GM23338 (cell line): Measurements from ENCODE around the gene PDE4B. TPM values are rescaled to one million over a fixed set of nuclear protein-coding genes. Genes with fewer than 3 reads are reported as not detected.

ENCODE experiments used
- ATAC-seq: fragments of 200-7000 bp; cut with Tn5 transposase; 3 replicates; pipeline ENCODE4 v1.9.1; 2020
- DNase-seq: peaks from one replicate; pipeline ENCODE4 v3.0.0-alpha.2; 2015; ENCODE audit warnings: low spot score
- H2AFZ ChIP-seq: fragments of 200-600 bp; sonication (generic); 2 replicates; pipeline ENCODE4 v1.8.0; 2016; ENCODE audit warnings: antibody characterized with exemption, mild to moderate bottlenecking, moderate library complexity
- H3F3A ChIP-seq: fragments of 200-600 bp; sonication (generic); replicated peaks from 2 replicates; pipeline ENCODE4 v1.8.0; 2017; ENCODE audit warnings: antibody characterized with exemption, mixed run types, low read depth
- H3K27ac ChIP-seq: fragments of 200-600 bp; sonication (generic); 2 replicates; pipeline ENCODE4 v1.6.1; 2016; ENCODE audit warnings: low read depth
- H3K27me3 ChIP-seq: fragments of 200-600 bp; sonication (generic); 2 replicates; pipeline ENCODE4 v1.8.0; 2016; ENCODE audit warnings: mild to moderate bottlenecking, mixed run types, moderate library complexity; ENCODE audit not compliant: insufficient read depth
- H3K36me3 ChIP-seq: fragments of 200-600 bp; sonication (generic); 2 replicates; pipeline ENCODE4 v1.8.0; 2016; ENCODE audit warnings: mild to moderate bottlenecking; ENCODE audit not compliant: insufficient read depth
- H3K4me1 ChIP-seq: fragments of 200-600 bp; sonication (generic); 2 replicates; pipeline ENCODE4 v1.8.0; 2016; ENCODE audit warnings: mild to moderate bottlenecking, moderate library complexity; ENCODE audit not compliant: insufficient read depth
- H3K4me2 ChIP-seq: fragments of 200-600 bp; sonication (generic); 2 replicates; pipeline ENCODE4 v1.7.1; 2017; ENCODE audit warnings: mixed run types
- H3K4me3 ChIP-seq: fragments of 200-600 bp; sonication (generic); 2 replicates; pipeline ENCODE4 v1.6.1; 2016; ENCODE audit warnings: mixed run types
- H3K79me2 ChIP-seq: fragments of 200-600 bp; sonication (generic); replicated peaks from 2 replicates; pipeline ENCODE4 v1.8.0; 2017; ENCODE audit warnings: mild to moderate bottlenecking; ENCODE audit not compliant: insufficient read depth
- H3K9me2 ChIP-seq: fragments of 200-600 bp; sonication (generic); 2 replicates; pipeline ENCODE4 v1.8.0; 2017; ENCODE audit not compliant: insufficient read depth
- H4K20me1 ChIP-seq: fragments of 200-600 bp; sonication (generic); replicated peaks from 2 replicates; pipeline ENCODE4 v1.8.0; 2017; ENCODE audit warnings: mild to moderate bottlenecking; ENCODE audit not compliant: insufficient read depth
- H3K27ac Mint-ChIP-seq: 2 replicates; pipeline ENCODE4 v1.8.0; 2020; ENCODE audit warnings: inconsistent platforms, mild to moderate bottlenecking, moderate library complexity, mixed read lengths
- H3K27me3 Mint-ChIP-seq: 3 replicates; pipeline ENCODE4 v1.8.0; 2022; ENCODE audit warnings: low read depth, mild to moderate bottlenecking, moderate library complexity, mixed read lengths, inconsistent platforms; ENCODE audit not compliant: insufficient read depth, poor library complexity
- H3K36me3 Mint-ChIP-seq: 3 replicates; pipeline ENCODE4 v1.8.0; 2021; ENCODE audit warnings: low read depth, mild to moderate bottlenecking, inconsistent platforms, moderate library complexity, mixed read lengths
- H3K4me1 Mint-ChIP-seq: 3 replicates; pipeline ENCODE4 v1.8.0; 2020; ENCODE audit warnings: mild to moderate bottlenecking, inconsistent platforms, mixed read lengths
- H3K4me3 Mint-ChIP-seq: 3 replicates; pipeline ENCODE4 v1.8.0; 2021; ENCODE audit warnings: moderate library complexity, mild to moderate bottlenecking, inconsistent platforms, mixed read lengths
- H3K9me3 Mint-ChIP-seq: 3 replicates; pipeline ENCODE4 v1.8.0; 2020; ENCODE audit warnings: moderate library complexity, mild to moderate bottlenecking, inconsistent platforms, mixed read lengths
- CREB1 ChIP-seq: fragments of 250-450 bp; sonication (Bioruptor Pico); IDR thresholded peaks from 2 replicates; pipeline ENCODE4 v1.5.0; 2020; ENCODE audit warnings: low read depth, mild to moderate bottlenecking, moderate library complexity
- CTCF ChIP-seq, 2 experiments: fragments of 200-600 bp in 1 of 2; sonication (generic) in 1 of 2; conservative IDR thresholded peaks; 2 replicates each; pipeline versions ENCODE4 v1.5.1 to v1.6.1; 2016 to 2017; ENCODE audit warnings: antibody characterized with exemption in 2 of 2, low read depth in 2 of 2, mild to moderate bottlenecking in 2 of 2, moderate library complexity in 1 of 2
- JUNB ChIP-seq: IDR thresholded peaks from one replicate; pipeline ENCODE4 v1.6.1; 2016; ENCODE audit warnings: antibody characterized with exemption; ENCODE audit not compliant: unreplicated experiment
- POLR2AphosphoS5 ChIP-seq: IDR thresholded peaks from 2 replicates; pipeline ENCODE4 v1.6.1; 2016; ENCODE audit warnings: antibody characterized with exemption, low read depth
- REST ChIP-seq: IDR thresholded peaks from one replicate; pipeline ENCODE4 v1.6.1; 2018; ENCODE audit warnings: antibody characterized with exemption; ENCODE audit not compliant: unreplicated experiment
- STAT1 ChIP-seq: IDR thresholded peaks from one replicate; pipeline ENCODE4 v1.6.1; 2016; ENCODE audit warnings: antibody characterized with exemption; ENCODE audit not compliant: unreplicated experiment
- ZNF114 ChIP-seq: fragments of 250-450 bp; sonication (Bioruptor Pico); IDR thresholded peaks from 2 replicates; pipeline ENCODE4 v1.5.0; 2020; ENCODE audit warnings: mild to moderate bottlenecking, moderate library complexity
- ZNF331 ChIP-seq: fragments of 250-450 bp; sonication (Bioruptor Pico); IDR thresholded peaks from 2 replicates; pipeline ENCODE4 v1.5.0; 2020; ENCODE audit warnings: low read depth, mild to moderate bottlenecking, moderate library complexity
- ZNF462 ChIP-seq: fragments of 250-450 bp; sonication (Bioruptor Pico); IDR thresholded peaks from 2 replicates; pipeline ENCODE4 v1.5.0; 2020; ENCODE audit warnings: mild to moderate bottlenecking, moderate library complexity
- polyA plus RNA-seq: library from polyadenylated mRNA; unstranded; fragments of >200 nt; fragmentation: Nextera tagmentation; extraction: Ambion mirVana; gene quantifications from 2 replicates; pipeline ENCODE4 v1.2.1, GENCODE V29; 2016
- total RNA-seq: library from RNA; depleted of rRNA; stranded (reverse); fragments of >200 nt; shearing (Covaris generic); gene quantifications from 2 replicates; pipeline ENCODE4 v1.2.3, GENCODE V29; 2014

Gene PDE4B
- total and polyA plus RNA-seq, 2 experiments from 2014 or later = 14.0 to 25.6 TPM

GRCh38 chr1:65938506-65938905 lies 145.8 kb downstream of the PDE4B start:
- Mint-ChIP-seq H3K9me3 (no peaks in the 10 kb centered on the region), H3K36me3 (no peaks in the 10 kb centered on the region), H3K4me1 (no peaks in the 10 kb centered on the region), H3K27ac (no peak overlapping the region), H3K4me3 (no peak overlapping the region), H3K27me3 (peaks cover 2% of the 10 kb centered on the region)
- Histone ChIP-seq H3K36me3 (no peaks in the 10 kb centered on the region), H4K20me1 (no peaks in the 10 kb centered on the region), H3K27ac (no peak overlapping the region), H3K79me2 (no peaks in the 10 kb centered on the region), H3F3A (no peaks in the 10 kb centered on the region), H3K27me3 (no peaks in the 10 kb centered on the region), H3K4me2 (no peak overlapping the region), H2AFZ (no peak overlapping the region), H3K9me2 (no peaks in the 10 kb centered on the region), H3K4me1 (no peaks in the 10 kb centered on the region), H3K4me3 (no peak overlapping the region)
- DNase-seq (no peak), ATAC-seq (no peak)
- TF ChIP-seq ZNF331 (CRISPR knock-in tag) = no peak
- no peak for TF ChIP-seq ZNF114 (CRISPR knock-in tag)
- no peak for TF ChIP-seq REST
- TF ChIP-seq POLR2AphosphoS5 = no peak
- no peak for TF ChIP-seq CTCF (conservative IDR thresholded peaks at IDR 0.05; ENCODE audit: low read depth in 2 of 2)
- TF ChIP-seq JUNB = no peak

GRCh38 chr1:65939191-65939590 lies 146.5 kb downstream of the PDE4B start:
- H3K9me2 ChIP-seq = no peaks in the 10 kb centered on the region
- H3K79me2 ChIP-seq = no peaks in the 10 kb centered on the region
- H3K9me3 Mint-ChIP-seq = no peaks in the 10 kb centered on the region
- H4K20me1 ChIP-seq = no peaks in the 10 kb centered on the region
- no peak overlapping the region for H2AFZ ChIP-seq
- H3K27me3 ChIP-seq = no peaks in the 10 kb centered on the region
- DNase-seq (no peak), ATAC-seq (no peak)
- H3K36me3 ChIP-seq = no peaks in the 10 kb centered on the region
- no peaks in the 10 kb centered on the region for H3K4me1 ChIP-seq
- H3K4me2 ChIP-seq = no peak overlapping the region
- H3K27ac ChIP-seq = no peak overlapping the region
- peaks cover 2% of the 10 kb centered on the region for H3K27me3 Mint-ChIP-seq
- no peaks in the 10 kb centered on the region for H3F3A ChIP-seq
- H3K4me3 Mint-ChIP-seq = no peak overlapping the region
- H3K4me1 Mint-ChIP-seq = no peaks in the 10 kb centered on the region
- no peaks in the 10 kb centered on the region for H3K36me3 Mint-ChIP-seq
- no peak overlapping the region for H3K4me3 ChIP-seq
- H3K27ac Mint-ChIP-seq = no peak overlapping the region
- TF ChIP-seq CREB1 (CRISPR knock-in tag) (no peak), STAT1 (no peak), POLR2AphosphoS5 (no peak), ZNF462 (CRISPR knock-in tag) (no peak)
